Neural progenitor cell (in vitro differentiated cells): ENCODE data around the gene EME2. TPM values are rescaled to one million over a fixed set of nuclear protein-coding genes. Genes with fewer than 3 reads are reported as not detected.

Experiments
- DNase-seq: peaks from one replicate; pipeline ENCODE4 v3.0.0-alpha.2; 2016; ENCODE audit warnings: low spot score
- H2AFZ ChIP-seq: fragments of 200-600 bp; sonication (generic); replicated peaks from 2 replicates; pipeline ENCODE4 v1.6.1; 2016; ENCODE audit warnings: antibody characterized with exemption
- H3F3A ChIP-seq: fragments of 200-600 bp; sonication (generic); 2 replicates; pipeline ENCODE4 v1.6.1; 2016; ENCODE audit warnings: antibody characterized with exemption, low read depth
- H3K27ac ChIP-seq: fragments of 200-600 bp; sonication (generic); 2 replicates; pipeline ENCODE4 v1.5.1; 2016; ENCODE audit warnings: mild to moderate bottlenecking
- H3K27me3 ChIP-seq: fragments of 200-600 bp; sonication (generic); 2 replicates; pipeline ENCODE4 v1.6.1; 2016; ENCODE audit warnings: mild to moderate bottlenecking, moderate library complexity
- H3K36me3 ChIP-seq: fragments of 200-600 bp; sonication (generic); 2 replicates; pipeline ENCODE4 v1.5.1; 2016
- H3K4me1 ChIP-seq: fragments of 200-600 bp; sonication (generic); 2 replicates; pipeline ENCODE4 v1.6.1; 2016; ENCODE audit warnings: mixed run types
- H3K4me2 ChIP-seq: fragments of 200-600 bp; sonication (generic); 2 replicates; pipeline ENCODE4 v1.6.1; 2016
- H3K4me3 ChIP-seq: fragments of 200-600 bp; sonication (generic); 2 replicates; pipeline ENCODE4 v1.5.1; 2016
- H3K79me2 ChIP-seq: fragments of 200-600 bp; sonication (generic); 2 replicates; pipeline ENCODE4 v1.6.1; 2016; ENCODE audit warnings: low read depth
- H3K9ac ChIP-seq: fragments of 200-600 bp; sonication (generic); 2 replicates; pipeline ENCODE4 v1.6.1; 2016
- H3K9me3 ChIP-seq: fragments of 200-600 bp; sonication (generic); 2 replicates; pipeline ENCODE4 v1.5.1; 2016; ENCODE audit warnings: low read depth
- H4K20me1 ChIP-seq: fragments of 200-600 bp; sonication (generic); 2 replicates; pipeline ENCODE4 v1.6.1; 2016; ENCODE audit warnings: low read depth
- H3K27ac Mint-ChIP-seq: 3 replicates; pipeline ENCODE4 v1.8.0; 2021; ENCODE audit warnings: mixed read lengths
- H3K27me3 Mint-ChIP-seq: 2 replicates; pipeline ENCODE4 v1.8.0; 2022; ENCODE audit warnings: low read depth, mild to moderate bottlenecking, inconsistent platforms, moderate library complexity, mixed read lengths; ENCODE audit not compliant: insufficient read depth
- H3K36me3 Mint-ChIP-seq: 3 replicates; pipeline ENCODE4 v1.8.0; 2021; ENCODE audit warnings: mixed read lengths
- H3K4me1 Mint-ChIP-seq: 3 replicates; pipeline ENCODE4 v1.8.0; 2021; ENCODE audit warnings: mixed read lengths
- H3K4me3 Mint-ChIP-seq: 3 replicates; pipeline ENCODE4 v1.8.0; 2021; ENCODE audit warnings: mild to moderate bottlenecking, moderate library complexity, mixed read lengths
- H3K9me3 Mint-ChIP-seq: 3 replicates; pipeline ENCODE4 v1.8.0; 2020; ENCODE audit warnings: mixed read lengths
- EZH2 ChIP-seq: fragments of 200-600 bp; sonication (generic); IDR thresholded peaks from 2 replicates; pipeline ENCODE4 v1.6.1; 2017; ENCODE audit warnings: antibody characterized with exemption, mild to moderate bottlenecking, moderate library complexity
- EZH2phosphoT487 ChIP-seq: fragments of 200-600 bp; sonication (generic); IDR thresholded peaks from 2 replicates; pipeline ENCODE4 v1.6.1; 2017; ENCODE audit warnings: antibody characterized with exemption
- microRNA-seq: library from miRNA; unstranded; fragments of <30 nt; microRNA quantifications from one replicate; pipeline ENCODE4, GENCODE V29; 2016
- small RNA-seq: library from RNA; depleted of rRNA; stranded (forward); fragments of <200 nt; gene quantifications from one replicate; pipeline ENCODE3, GENCODE V24; 2015
- total RNA-seq: library from RNA; depleted of rRNA; stranded (reverse); fragments of >200 nt; gene quantifications from 2 replicates; pipeline ENCODE4 v1.2.3, GENCODE V29; 2015; ENCODE audit warnings: low replicate concordance
- TF ChIP-seq, protein P1 (sequence below): fragments of 200-600 bp; sonication (generic); IDR thresholded peaks from 2 replicates; pipeline ENCODE4 v1.5.1; 2017; ENCODE audit warnings: antibody characterized with exemption, mild to moderate bottlenecking

Gene EME2
- total RNA-seq, 1 donor from 2014 or later, result 2.3 TPM

DNA sequence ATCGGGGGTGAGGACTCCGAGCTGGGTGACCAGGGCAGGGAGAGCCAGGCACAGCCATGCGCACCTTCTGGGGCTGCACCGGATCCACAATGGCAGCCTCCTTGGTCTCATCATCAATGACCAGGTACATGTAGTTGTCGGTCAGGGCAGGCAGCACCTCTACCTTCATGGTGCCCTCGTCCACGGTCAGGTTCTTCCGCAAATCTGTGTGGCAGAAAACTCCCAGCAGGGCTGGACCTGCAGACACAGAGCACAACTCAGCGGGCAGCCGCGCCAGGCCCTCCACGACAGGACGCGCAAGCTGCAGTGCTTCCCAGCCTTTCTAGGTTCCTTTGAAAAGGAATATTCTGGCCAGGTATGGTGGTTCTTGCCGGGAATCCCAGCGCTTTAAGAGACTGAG lies 50.2 kb downstream of the EME2 start:
- Mint-ChIP-seq H3K27ac (no peak overlapping the region), H3K9me3 (no peaks in the 10 kb centered on the region), H3K27me3 (peaks cover 5% of the 10 kb centered on the region), H3K4me3 (no peak overlapping the region), H3K36me3 (no peaks in the 10 kb centered on the region), H3K4me1 (peaks cover 12% of the 10 kb centered on the region)
- no peak overlapping the region for H3K9ac ChIP-seq
- H3K36me3 ChIP-seq, result no peaks in the 10 kb centered on the region
- H3K9me3 ChIP-seq, result no peaks in the 10 kb centered on the region
- no peak for TF ChIP-seq EZH2
- no peak for TF ChIP-seq EZH2phosphoT487
- TF ChIP-seq, protein P1, sequence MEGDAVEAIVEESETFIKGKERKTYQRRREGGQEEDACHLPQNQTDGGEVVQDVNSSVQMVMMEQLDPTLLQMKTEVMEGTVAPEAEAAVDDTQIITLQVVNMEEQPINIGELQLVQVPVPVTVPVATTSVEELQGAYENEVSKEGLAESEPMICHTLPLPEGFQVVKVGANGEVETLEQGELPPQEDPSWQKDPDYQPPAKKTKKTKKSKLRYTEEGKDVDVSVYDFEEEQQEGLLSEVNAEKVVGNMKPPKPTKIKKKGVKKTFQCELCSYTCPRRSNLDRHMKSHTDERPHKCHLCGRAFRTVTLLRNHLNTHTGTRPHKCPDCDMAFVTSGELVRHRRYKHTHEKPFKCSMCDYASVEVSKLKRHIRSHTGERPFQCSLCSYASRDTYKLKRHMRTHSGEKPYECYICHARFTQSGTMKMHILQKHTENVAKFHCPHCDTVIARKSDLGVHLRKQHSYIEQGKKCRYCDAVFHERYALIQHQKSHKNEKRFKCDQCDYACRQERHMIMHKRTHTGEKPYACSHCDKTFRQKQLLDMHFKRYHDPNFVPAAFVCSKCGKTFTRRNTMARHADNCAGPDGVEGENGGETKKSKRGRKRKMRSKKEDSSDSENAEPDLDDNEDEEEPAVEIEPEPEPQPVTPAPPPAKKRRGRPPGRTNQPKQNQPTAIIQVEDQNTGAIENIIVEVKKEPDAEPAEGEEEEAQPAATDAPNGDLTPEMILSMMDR, result no peak
- no peak for DNase-seq
- no peaks in the 10 kb centered on the region for H3K27me3 ChIP-seq
- H2AFZ ChIP-seq, result no peak overlapping the region
- H3K4me2 ChIP-seq, result no peak overlapping the region
- no peak overlapping the region for H3K27ac ChIP-seq
- peaks cover 24% of the 10 kb centered on the region for H4K20me1 ChIP-seq
- H3F3A ChIP-seq, result peaks cover 13% of the 10 kb centered on the region
- H3K4me3 ChIP-seq, result no peak overlapping the region
- H3K4me1 ChIP-seq, result peaks cover 5% of the 10 kb centered on the region
- peaks cover 15% of the 10 kb centered on the region for H3K79me2 ChIP-seq

- Histone ChIP-seq H3F3A (peaks cover 13% of the 10 kb centered on the region), H3K4me1 (peaks cover 15% of the 10 kb centered on the region), H3K27ac (no peak overlapping the region), H3K4me2 (no peak overlapping the region), H3K4me3 (no peak overlapping the region), H3K9me3 (no peaks in the 10 kb centered on the region), H3K9ac (no peak overlapping the region), H3K79me2 (peaks cover 25% of the 10 kb centered on the region), H3K36me3 (no peaks in the 10 kb centered on the region), H4K20me1 (peaks cover 24% of the 10 kb centered on the region), H2AFZ (no peak overlapping the region), H3K27me3 (no peaks in the 10 kb centered on the region)
- Mint-ChIP-seq H3K36me3 (no peaks in the 10 kb centered on the region), H3K27ac (no peak overlapping the region), H3K4me1 (peaks cover 19% of the 10 kb centered on the region), H3K27me3 (peaks cover 5% of the 10 kb centered on the region), H3K4me3 (peak overlapping the region; percentile 66), H3K9me3 (no peaks in the 10 kb centered on the region)
- peak; percentile 72 for DNase-seq
- TF ChIP-seq, protein P1, result peak; percentile 49
- TF ChIP-seq EZH2, result no peak
These were observed 51.2 kb downstream of the EME2 start for GRCh38 chr16:1823821-1824220.

- peaks cover 5% of the 10 kb centered on the region for H3K27me3 Mint-ChIP-seq
- Histone ChIP-seq H3K9ac (no peak overlapping the region), H3K4me2 (peak overlapping the region; percentile 93), H4K20me1 (peaks cover 24% of the 10 kb centered on the region), H2AFZ (no peak overlapping the region), H3K79me2 (peaks cover 28% of the 10 kb centered on the region), H3K4me1 (peaks cover 15% of the 10 kb centered on the region), H3K4me3 (peak overlapping the region; percentile 73), H3K27ac (no peak overlapping the region), H3F3A (peaks cover 18% of the 10 kb centered on the region), H3K36me3 (no peaks in the 10 kb centered on the region), H3K27me3 (no peaks in the 10 kb centered on the region), H3K9me3 (no peaks in the 10 kb centered on the region)
- no peaks in the 10 kb centered on the region for H3K9me3 Mint-ChIP-seq
- no peak overlapping the region for H3K27ac Mint-ChIP-seq
- DNase-seq, result no peak
- peak overlapping the region; percentile 87 for H3K4me3 Mint-ChIP-seq
- TF ChIP-seq, protein P1, result no peak
- no peak for TF ChIP-seq EZH2phosphoT487
- peak; percentile 5 for TF ChIP-seq EZH2
- peaks cover 1% of the 10 kb centered on the region for H3K36me3 Mint-ChIP-seq
- H3K4me1 Mint-ChIP-seq, result peaks cover 24% of the 10 kb centered on the region
These were observed 52.8 kb downstream of the EME2 start for GRCh38 chr16:1825381-1825863.

Small RNAs within 50 kb of the gene (microRNA-seq; reads per million reads assigned to microRNA genes)
- gene MIR3177, result 4.9 reads per million, percentile 25 among the genes with 10 or more reads in this experiment

Small RNAs within 50 kb of the gene (small RNA-seq; reads per million reads assigned to genes)
- 0.20 reads per million for gene MIR3177

Other genes starting within 250 kb of the EME2 start
- not detected in 2 replicates for gene TMEM204, start 239.1 kb upstream of the EME2 start, total RNA-seq
- 33.8 and 64.4 TPM in 2 replicates for gene IFT140, start 160.7 kb upstream of the EME2 start, total RNA-seq
- gene CRAMP1, start 160.4 kb upstream of the EME2 start, total RNA-seq, result 11.7 and 19.5 TPM in 2 replicates
- 187 and 207 TPM in 2 replicates for gene JPT2, start 94.5 kb upstream of the EME2 start, total RNA-seq
- 28.5 and 71.3 TPM in 2 replicates for gene MAPK8IP3, start 66.6 kb upstream of the EME2 start, total RNA-seq
- 15.6 and 42.5 TPM in 2 replicates for gene NME3, start 1.3 kb upstream of the EME2 start, total RNA-seq
- gene MRPS34, start 324 bp downstream of the EME2 start, total RNA-seq, result 48.4 and 108 TPM in 2 replicates
- 18.7 and 53.4 TPM in 2 replicates for gene SPSB3, start 9.8 kb downstream of the EME2 start, total RNA-seq
- gene NUBP2, start 10.2 kb downstream of the EME2 start, total RNA-seq, result 22.8 and 77.7 TPM in 2 replicates
- not detected in 2 replicates for gene IGFALS, start 20.9 kb downstream of the EME2 start, total RNA-seq
- gene HAGH, start 54.0 kb downstream of the EME2 start, total RNA-seq, result 38.3 and 72.1 TPM in 2 replicates
- gene FAHD1, start 54.4 kb downstream of the EME2 start, total RNA-seq, result 18.5 and 21.6 TPM in 2 replicates
- 1.9 and 3.7 TPM in 2 replicates for gene MEIOB, start 99.4 kb downstream of the EME2 start, total RNA-seq
- 1.1 TPM in 1 of 2 replicates, not detected in the other for gene HS3ST6, start 145.6 kb downstream of the EME2 start, total RNA-seq
- 19.4 and 26.9 TPM in 2 replicates for gene MSRB1, start 170.4 kb downstream of the EME2 start, total RNA-seq
- gene RPL3L, start 181.9 kb downstream of the EME2 start, total RNA-seq, result not detected in 2 replicates
- gene NDUFB10, start 186.7 kb downstream of the EME2 start, total RNA-seq, result 155 and 160 TPM in 2 replicates
- 3,079 and 5,348 TPM in 2 replicates for gene RPS2, start 192.0 kb downstream of the EME2 start, total RNA-seq
- gene RNF151, start 194.0 kb downstream of the EME2 start, total RNA-seq, result not detected in 2 replicates
- 30.7 and 47.6 TPM in 2 replicates for gene TBL3, start 199.2 kb downstream of the EME2 start, total RNA-seq
- not detected in 2 replicates for gene NOXO1, start 208.7 kb downstream of the EME2 start, total RNA-seq
- gene GFER, start 211.4 kb downstream of the EME2 start, total RNA-seq, result 35.1 and 35.5 TPM in 2 replicates
- 4.4 and 8.7 TPM in 2 replicates for gene SYNGR3, start 217.2 kb downstream of the EME2 start, total RNA-seq
- gene ZNF598, start 237.0 kb downstream of the EME2 start, total RNA-seq, result 12.7 and 31.2 TPM in 2 replicates
- 0.99 TPM in 1 of 2 replicates, not detected in the other for gene NPW, start 247.0 kb downstream of the EME2 start, total RNA-seq